Liver (tissue), 9 donors: ENCODE data around the gene KNCN. TPM values are rescaled to one million over a fixed set of nuclear protein-coding genes. Genes with fewer than 3 reads are reported as not detected.

Experiments used
- DNase-seq: peaks from one replicate; pipeline ENCODE4 v3.0.0-alpha.2; 2017; ENCODE audit warnings: low spot score
- H3K27ac ChIP-seq, 2 donors: one replicate each; pipeline ENCODE4 v1.7.0; 2013; ENCODE audit warnings: inconsistent platforms in 2 of 2, low read length in 2 of 2, control low read depth in 1 of 2, low read depth in 1 of 2, mild to moderate bottlenecking in 1 of 2
- H3K27me3 ChIP-seq, 4 donors: one replicate each; pipeline versions ENCODE4 v1.6.1 to v1.7.0; 2013; ENCODE audit warnings: low read length in 3 of 4, inconsistent platforms in 1 of 4, mild to moderate bottlenecking in 1 of 4, moderate library complexity in 1 of 4; ENCODE audit not compliant: control insufficient read depth in 4 of 4, insufficient read depth in 4 of 4
- H3K36me3 ChIP-seq, 4 donors: one replicate each; pipeline versions ENCODE4 v1.6.1 to v1.7.0; 2013; ENCODE audit warnings: low read length in 3 of 4, mild to moderate bottlenecking in 3 of 4, low read depth in 1 of 4, moderate library complexity in 1 of 4; ENCODE audit not compliant: control insufficient read depth in 4 of 4, insufficient read depth in 3 of 4
- H3K4me1 ChIP-seq, 4 donors: one replicate each; pipeline versions ENCODE4 v1.6.1 to v1.7.0; 2013; ENCODE audit warnings: low read length in 3 of 4, mild to moderate bottlenecking in 3 of 4, moderate library complexity in 1 of 4; ENCODE audit not compliant: control insufficient read depth in 4 of 4, insufficient read depth in 4 of 4
- H3K4me3 ChIP-seq, 3 donors: one replicate each; pipeline versions ENCODE4 v1.6.1 to v1.7.0; 2013; ENCODE audit warnings: low read length in 3 of 3, control low read depth in 1 of 3, low read depth in 1 of 3, mild to moderate bottlenecking in 1 of 3
- H3K9ac ChIP-seq, 2 donors: one replicate each; pipeline ENCODE4 v1.7.0; 2013; ENCODE audit warnings: low read length in 2 of 2, mild to moderate bottlenecking in 2 of 2, moderate library complexity in 2 of 2, control low read depth in 1 of 2, low read depth in 1 of 2
- H3K9me3 ChIP-seq, 4 donors: one replicate each; pipeline versions ENCODE4 v1.6.1 to v1.7.0; 2013; ENCODE audit warnings: low read length in 3 of 4; ENCODE audit not compliant: control insufficient read depth in 4 of 4
- NR2F2 ChIP-seq: IDR thresholded peaks from 2 replicates; pipeline ENCODE4 v1.6.1; 2016; ENCODE audit warnings: antibody characterized with exemption
- RAD21 ChIP-seq, 2 donors: IDR thresholded peaks; 2 replicates each; pipeline ENCODE4 v1.6.1; 2016; ENCODE audit warnings: antibody characterized with exemption in 2 of 2, mild to moderate bottlenecking in 2 of 2
- YY1 ChIP-seq: IDR thresholded peaks from 2 replicates; pipeline ENCODE4 v1.6.1; 2016; ENCODE audit warnings: antibody characterized with exemption, mild to moderate bottlenecking
- WGBS: extraction: QIAGEN DNeasy Blood & Tissue Kit; methylation state at CpG from one replicate; pipeline ENCODE4 v1.1.7; 2013; 5-methylcytosine and 5-hydroxymethylcytosine counted together
- polyA plus RNA-seq, 2 donors: library from polyadenylated mRNA; stranded (reverse) in 1 of 2; unstranded in 1 of 2; fragments of 200-250 nt in 1 of 2; fragments of >200 nt in 1 of 2; fragmentation: Nextera tagmentation in 1 of 2; extraction: Ambion mirVana in 1 of 2; gene quantifications; one replicate each; pipeline versions ENCODE4 v1.2.1 to v1.2.3, GENCODE V29; 2013 to 2015
- total RNA-seq, 2 donors: library from RNA; depleted of rRNA; stranded (reverse); fragments of >200 nt; gene quantifications; one replicate each; pipeline ENCODE4 v1.2.3, GENCODE V29; 2014
- TF ChIP-seq, protein P1 (sequence below): IDR thresholded peaks from 2 replicates; pipeline ENCODE4 v1.6.1; 2016; ENCODE audit warnings: antibody characterized with exemption, mild to moderate bottlenecking
- donor health status: healthy.
- donor health status: healthy.
- donor health status: healthy.
- donor health status: healthy.
- donor health status: healthy.

KNCN gene
- total and polyA plus RNA-seq, 4 donors = not detected

DNA sequence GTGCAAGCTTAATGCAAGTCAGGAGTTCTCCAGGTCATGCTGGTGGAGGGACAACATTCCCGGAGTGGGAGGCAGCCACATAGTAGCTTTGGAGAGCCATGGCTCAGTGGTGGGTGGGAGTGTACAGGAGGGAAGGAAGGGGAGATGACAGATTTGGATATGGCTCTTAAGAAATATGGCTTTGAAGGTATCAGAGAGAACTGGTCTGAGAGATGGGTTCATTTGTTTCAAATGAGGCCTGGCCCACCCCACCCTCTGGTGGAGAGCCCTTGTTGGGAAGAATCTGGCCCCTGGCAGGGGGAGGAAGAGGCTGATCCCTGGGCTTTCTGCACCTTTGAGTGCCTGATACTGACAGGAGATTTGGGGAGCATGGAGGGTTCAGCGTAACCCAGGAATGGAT, 55.7 kb downstream of the KNCN start:
- no peak for DNase-seq
- Histone ChIP-seq H3K9ac (no peak overlapping the region), H3K36me3 (no peaks in the 10 kb centered on the region), H3K27me3 (peaks cover 3 to 19% (median 10%) of the 10 kb centered on the region in 4 donors), H3K4me3 (no peak overlapping the region), H3K9me3 (no peaks in the 10 kb centered on the region), H3K27ac (no peak overlapping the region), H3K4me1 (peaks cover 0 to 2% (median 0%) of the 10 kb centered on the region in 4 donors)
- 93% methylated on average over 2 of the region's 2 CpGs for WGBS
- TF ChIP-seq YY1 (no peak), RAD21 (IDR thresholded peaks at IDR 0.05) (no peak), NR2F2 (no peak)
- TF ChIP-seq, protein P1, sequence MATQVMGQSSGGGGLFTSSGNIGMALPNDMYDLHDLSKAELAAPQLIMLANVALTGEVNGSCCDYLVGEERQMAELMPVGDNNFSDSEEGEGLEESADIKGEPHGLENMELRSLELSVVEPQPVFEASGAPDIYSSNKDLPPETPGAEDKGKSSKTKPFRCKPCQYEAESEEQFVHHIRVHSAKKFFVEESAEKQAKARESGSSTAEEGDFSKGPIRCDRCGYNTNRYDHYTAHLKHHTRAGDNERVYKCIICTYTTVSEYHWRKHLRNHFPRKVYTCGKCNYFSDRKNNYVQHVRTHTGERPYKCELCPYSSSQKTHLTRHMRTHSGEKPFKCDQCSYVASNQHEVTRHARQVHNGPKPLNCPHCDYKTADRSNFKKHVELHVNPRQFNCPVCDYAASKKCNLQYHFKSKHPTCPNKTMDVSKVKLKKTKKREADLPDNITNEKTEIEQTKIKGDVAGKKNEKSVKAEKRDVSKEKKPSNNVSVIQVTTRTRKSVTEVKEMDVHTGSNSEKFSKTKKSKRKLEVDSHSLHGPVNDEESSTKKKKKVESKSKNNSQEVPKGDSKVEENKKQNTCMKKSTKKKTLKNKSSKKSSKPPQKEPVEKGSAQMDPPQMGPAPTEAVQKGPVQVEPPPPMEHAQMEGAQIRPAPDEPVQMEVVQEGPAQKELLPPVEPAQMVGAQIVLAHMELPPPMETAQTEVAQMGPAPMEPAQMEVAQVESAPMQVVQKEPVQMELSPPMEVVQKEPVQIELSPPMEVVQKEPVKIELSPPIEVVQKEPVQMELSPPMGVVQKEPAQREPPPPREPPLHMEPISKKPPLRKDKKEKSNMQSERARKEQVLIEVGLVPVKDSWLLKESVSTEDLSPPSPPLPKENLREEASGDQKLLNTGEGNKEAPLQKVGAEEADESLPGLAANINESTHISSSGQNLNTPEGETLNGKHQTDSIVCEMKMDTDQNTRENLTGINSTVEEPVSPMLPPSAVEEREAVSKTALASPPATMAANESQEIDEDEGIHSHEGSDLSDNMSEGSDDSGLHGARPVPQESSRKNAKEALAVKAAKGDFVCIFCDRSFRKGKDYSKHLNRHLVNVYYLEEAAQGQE = no peak

Other genes starting within 250 kb of the KNCN start
- 10 to 100 TPM; 30.5 to 58.4 TPM for gene LRRC41, start 248.0 kb downstream of the KNCN start, total RNA-seq
- 10 to 100 TPM; 22.0 to 25.0 TPM for gene LRRC41, start 248.0 kb downstream of the KNCN start, polyA plus RNA-seq
- 100 to 1,000 TPM; 183 to 220 TPM for gene UQCRH, start 247.9 kb downstream of the KNCN start, total RNA-seq
- 100 to 1,000 TPM; 158 to 220 TPM for gene UQCRH, start 247.9 kb downstream of the KNCN start, polyA plus RNA-seq
- gene NSUN4, start 210.8 kb downstream of the KNCN start, total RNA-seq = 10 to 100 TPM; 12.2 to 17.2 TPM
- gene NSUN4, start 210.8 kb downstream of the KNCN start, polyA plus RNA-seq = 10 to 100 TPM in 1 of 2 donors, 1 to 10 TPM in 1; 7.0 to 11.7 TPM
- gene FAAH, start 157.3 kb downstream of the KNCN start, total RNA-seq = 10 to 100 TPM in 1 of 2 donors, 1 to 10 TPM in 1; 4.3 to 41.5 TPM
- 10 to 100 TPM; 17.8 to 26.5 TPM for gene FAAH, start 157.3 kb downstream of the KNCN start, polyA plus RNA-seq
- gene DMBX1, start 61.8 kb downstream of the KNCN start, total RNA-seq = not detected
- not detected for gene DMBX1, start 61.8 kb downstream of the KNCN start, polyA plus RNA-seq
- gene MKNK1, start 52.6 kb upstream of the KNCN start, total RNA-seq = 10 to 100 TPM; 19.4 to 30.8 TPM
- gene MKNK1, start 52.6 kb upstream of the KNCN start, polyA plus RNA-seq = 10 to 100 TPM; 10.2 to 17.3 TPM
- gene MOB3C, start 65.2 kb upstream of the KNCN start, total RNA-seq = 1 to 10 TPM; 7.4 to 7.9 TPM
- gene MOB3C, start 65.2 kb upstream of the KNCN start, polyA plus RNA-seq = 1 to 10 TPM; 2.3 to 3.5 TPM
- gene ATPAF1, start 116.7 kb upstream of the KNCN start, total RNA-seq = 10 to 100 TPM; 35.3 to 37.9 TPM
- gene ATPAF1, start 116.7 kb upstream of the KNCN start, polyA plus RNA-seq = 10 to 100 TPM; 36.0 to 54.1 TPM
- not detected for gene TEX38, start 120.2 kb upstream of the KNCN start, total RNA-seq
- not detected for gene TEX38, start 120.2 kb upstream of the KNCN start, polyA plus RNA-seq
- 10 to 100 TPM; 24.7 to 34.6 TPM for gene EFCAB14, start 167.5 kb upstream of the KNCN start, total RNA-seq
- 10 to 100 TPM; 14.8 to 22.7 TPM for gene EFCAB14, start 167.5 kb upstream of the KNCN start, polyA plus RNA-seq
- under 1 TPM in 1 of 2 donors, not detected in 1; 0.59 TPM for gene CYP4B1, start 247.4 kb upstream of the KNCN start, total RNA-seq
- under 1 TPM; 0.18 TPM for gene CYP4B1, start 247.4 kb upstream of the KNCN start, polyA plus RNA-seq